Esophagus muscularis mucosa (tissue), 4 donors: Measurements from ENCODE around the gene E2F6.

Experiments used
- EP300 ChIP-seq: sonication (generic); formaldehyde crosslinking; IDR thresholded peaks from one replicate; pipeline ENCODE4 v1.6.1; 2017; ENCODE audit warnings: antibody characterized with exemption
- POLR2A ChIP-seq: fragments of 450-650 bp; IDR thresholded peaks from one replicate; pipeline ENCODE4 v1.6.1; 2017; ENCODE audit warnings: antibody characterized with exemption, moderate library complexity, mild to moderate bottlenecking, low read depth
- POLR2AphosphoS5 ChIP-seq, 2 donors: sonication (generic); formaldehyde crosslinking; IDR thresholded peaks; one replicate each; pipeline ENCODE4 v1.6.1; 2017; ENCODE audit warnings: antibody characterized with exemption in 2 of 2
- TF ChIP-seq, protein P1 (sequence below), 3 experiments: fragments of 200-600 bp in 2 of 3; fragments of 450-650 bp in 1 of 3; sonication (generic) in 2 of 3; IDR thresholded peaks; one replicate each; pipeline ENCODE4 v1.5.1; 2017 to 2019; ENCODE audit warnings: antibody characterized with exemption in 3 of 3, mild to moderate bottlenecking in 2 of 3, moderate library complexity in 1 of 3

DNA sequence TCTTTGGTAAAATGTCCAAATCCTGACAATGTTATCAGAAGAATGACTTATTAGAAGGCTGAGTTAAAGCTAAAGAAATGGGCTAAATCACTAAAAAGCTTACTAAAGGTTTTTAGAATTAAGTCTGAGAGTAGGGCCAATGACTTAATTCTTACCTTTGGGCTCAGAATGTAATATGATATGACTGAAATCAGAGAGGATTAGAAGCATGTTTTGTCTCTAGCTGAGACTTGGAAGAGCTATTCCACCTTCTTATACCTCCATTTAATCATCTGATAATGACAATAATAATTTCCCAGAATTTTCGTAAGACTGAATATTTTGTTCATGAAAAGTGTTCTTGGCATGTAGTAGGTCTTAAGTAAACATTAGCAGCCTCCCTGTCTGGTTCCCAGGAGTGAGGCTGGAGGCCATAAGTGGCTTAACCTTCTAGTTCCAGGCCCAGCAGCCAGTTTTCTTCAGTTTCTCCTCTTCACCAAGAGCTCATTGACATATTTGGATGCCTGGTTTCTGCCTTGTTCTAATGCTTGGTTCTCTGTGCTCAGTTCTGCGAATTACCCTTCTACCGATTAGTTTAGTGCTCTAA is 25.5 kb upstream of the E2F6 start:
- TF ChIP-seq, protein P1, sequence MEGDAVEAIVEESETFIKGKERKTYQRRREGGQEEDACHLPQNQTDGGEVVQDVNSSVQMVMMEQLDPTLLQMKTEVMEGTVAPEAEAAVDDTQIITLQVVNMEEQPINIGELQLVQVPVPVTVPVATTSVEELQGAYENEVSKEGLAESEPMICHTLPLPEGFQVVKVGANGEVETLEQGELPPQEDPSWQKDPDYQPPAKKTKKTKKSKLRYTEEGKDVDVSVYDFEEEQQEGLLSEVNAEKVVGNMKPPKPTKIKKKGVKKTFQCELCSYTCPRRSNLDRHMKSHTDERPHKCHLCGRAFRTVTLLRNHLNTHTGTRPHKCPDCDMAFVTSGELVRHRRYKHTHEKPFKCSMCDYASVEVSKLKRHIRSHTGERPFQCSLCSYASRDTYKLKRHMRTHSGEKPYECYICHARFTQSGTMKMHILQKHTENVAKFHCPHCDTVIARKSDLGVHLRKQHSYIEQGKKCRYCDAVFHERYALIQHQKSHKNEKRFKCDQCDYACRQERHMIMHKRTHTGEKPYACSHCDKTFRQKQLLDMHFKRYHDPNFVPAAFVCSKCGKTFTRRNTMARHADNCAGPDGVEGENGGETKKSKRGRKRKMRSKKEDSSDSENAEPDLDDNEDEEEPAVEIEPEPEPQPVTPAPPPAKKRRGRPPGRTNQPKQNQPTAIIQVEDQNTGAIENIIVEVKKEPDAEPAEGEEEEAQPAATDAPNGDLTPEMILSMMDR (IDR thresholded peaks at IDR 0.05) = no peak
- TF ChIP-seq POLR2A = no peak
- no peak for TF ChIP-seq POLR2AphosphoS5 (IDR thresholded peaks at IDR 0.05)
- TF ChIP-seq EP300 = no peak
